Mesendoderm (in vitro differentiated cells): Measurements from ENCODE around the gene CCDC28B.

Experiments used
- DNase-seq: peaks from one replicate; pipeline ENCODE4 v3.0.0; 2013
- H2AK5ac ChIP-seq: 2 replicates; pipeline ENCODE4 v1.6.1; 2013; ENCODE audit warnings: low read length, inconsistent platforms
- H2BK120ac ChIP-seq: 2 replicates; pipeline ENCODE4 v1.6.1; 2013; ENCODE audit warnings: low read depth, mild to moderate bottlenecking, low read length, moderate library complexity, mixed read lengths
- H2BK15ac ChIP-seq: replicated peaks from 2 replicates; pipeline ENCODE4 v1.6.1; 2013; ENCODE audit warnings: low read depth, mild to moderate bottlenecking, moderate library complexity
- H2BK5ac ChIP-seq: 2 replicates; pipeline ENCODE4 v1.6.1; 2013; ENCODE audit warnings: low read length, inconsistent platforms
- H3K18ac ChIP-seq: 2 replicates; pipeline ENCODE4 v1.6.1; 2013; ENCODE audit warnings: mild to moderate bottlenecking, low read length, mixed read lengths
- H3K23ac ChIP-seq: one replicate; pipeline ENCODE4 v1.6.1; 2013; ENCODE audit warnings: low read length
- H3K27ac ChIP-seq: 2 replicates; pipeline ENCODE4 v1.5.1; 2013; ENCODE audit warnings: low read depth, mild to moderate bottlenecking, inconsistent platforms, low read length, moderate library complexity
- H3K27me3 ChIP-seq: 2 replicates; pipeline ENCODE4 v1.6.1; 2013; ENCODE audit warnings: low read length, control low read depth, mild to moderate bottlenecking, inconsistent platforms; ENCODE audit not compliant: insufficient read depth, poor library complexity
- H3K36me3 ChIP-seq: 2 replicates; pipeline ENCODE4 v1.6.1; 2013; ENCODE audit warnings: low read length, inconsistent platforms; ENCODE audit not compliant: control insufficient read depth, insufficient read depth
- H3K4ac ChIP-seq: one replicate; pipeline ENCODE4 v1.6.1; 2013; ENCODE audit warnings: low read depth, mild to moderate bottlenecking, low read length, moderate library complexity
- H3K4me1 ChIP-seq: 2 replicates; pipeline ENCODE4 v1.6.1; 2013; ENCODE audit warnings: low read depth, low read length, inconsistent platforms; ENCODE audit not compliant: control insufficient read depth
- H3K4me2 ChIP-seq: 2 replicates; pipeline ENCODE4 v1.6.1; 2013; ENCODE audit warnings: low read length
- H3K4me3 ChIP-seq: 2 replicates; pipeline ENCODE4 v1.5.1; 2013; ENCODE audit warnings: mild to moderate bottlenecking, low read length
- H3K56ac ChIP-seq: one replicate; pipeline ENCODE4 v1.6.1; 2013; ENCODE audit warnings: low read length
- H3K79me1 ChIP-seq: 2 replicates; pipeline ENCODE4 v1.6.1; 2013; ENCODE audit warnings: low read length, inconsistent platforms
- H3K79me2 ChIP-seq: 2 replicates; pipeline ENCODE4 v1.6.1; 2013; ENCODE audit warnings: mild to moderate bottlenecking, low read length; ENCODE audit not compliant: control insufficient read depth, insufficient read depth
- H3K9ac ChIP-seq: 2 replicates; pipeline ENCODE4 v1.6.1; 2013; ENCODE audit warnings: low read length, inconsistent platforms
- H4K5ac ChIP-seq: one replicate; pipeline ENCODE4 v1.6.1; 2013; ENCODE audit warnings: low read length
- H4K8ac ChIP-seq: one replicate; pipeline ENCODE4 v1.6.1; 2013; ENCODE audit warnings: low read depth, mild to moderate bottlenecking, control low read depth, low read length, moderate library complexity
- WGBS: extraction: QIAGEN DNeasy Blood & Tissue Kit; methylation state at CpG from one replicate; pipeline ENCODE4 v1.1.7; 2013; ENCODE audit warnings: low lambda C conversion rate, missing lambda C conversion rate; ENCODE audit not compliant: insufficient coverage; ENCODE audit errors: extremely low coverage; 5-methylcytosine and 5-hydroxymethylcytosine counted together

The CCDC28B gene

DNA sequence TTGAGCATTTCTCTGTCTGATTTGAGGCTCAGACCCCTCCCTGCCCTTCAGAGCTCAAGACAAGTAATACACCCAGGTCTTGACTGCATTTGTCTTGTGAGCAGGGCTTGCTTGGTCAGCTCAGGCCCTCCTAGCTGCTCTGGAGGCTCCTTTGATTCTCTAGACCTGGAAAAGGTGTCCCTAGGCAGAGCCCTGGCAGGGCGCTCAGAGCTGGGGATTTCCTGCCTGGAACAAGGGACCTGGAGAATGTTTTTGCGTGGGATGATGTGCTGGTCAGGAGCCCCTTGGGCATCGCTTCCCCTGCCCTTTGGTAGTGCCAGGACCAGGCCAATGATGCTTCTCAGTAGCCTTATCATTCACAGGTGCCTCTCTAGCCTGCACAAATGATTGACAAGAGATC is 4.9 kb upstream of the CCDC28B start:
- Histone ChIP-seq H2BK120ac (no peak overlapping the region), H3K4ac (no peak overlapping the region), H3K18ac (no peak overlapping the region), H2AK5ac (no peak overlapping the region), H3K4me1 (peaks cover 4% of the 10 kb centered on the region), H3K27me3 (no peaks in the 10 kb centered on the region), H3K36me3 (peaks cover 40% of the 10 kb centered on the region), H3K4me2 (no peak overlapping the region), H4K5ac (no peak overlapping the region), H4K8ac (no peak overlapping the region), H3K56ac (no peak overlapping the region), H3K79me1 (no peaks in the 10 kb centered on the region), H3K9ac (no peak overlapping the region), H3K79me2 (no peaks in the 10 kb centered on the region), H2BK5ac (no peak overlapping the region), H3K4me3 (no peak overlapping the region), H3K23ac (no peak overlapping the region), H2BK15ac (no peak overlapping the region), H3K27ac (no peak overlapping the region)
- no CpG with 5 or more reads among the region's 3 CpGs for WGBS
- no peak for DNase-seq

DNA sequence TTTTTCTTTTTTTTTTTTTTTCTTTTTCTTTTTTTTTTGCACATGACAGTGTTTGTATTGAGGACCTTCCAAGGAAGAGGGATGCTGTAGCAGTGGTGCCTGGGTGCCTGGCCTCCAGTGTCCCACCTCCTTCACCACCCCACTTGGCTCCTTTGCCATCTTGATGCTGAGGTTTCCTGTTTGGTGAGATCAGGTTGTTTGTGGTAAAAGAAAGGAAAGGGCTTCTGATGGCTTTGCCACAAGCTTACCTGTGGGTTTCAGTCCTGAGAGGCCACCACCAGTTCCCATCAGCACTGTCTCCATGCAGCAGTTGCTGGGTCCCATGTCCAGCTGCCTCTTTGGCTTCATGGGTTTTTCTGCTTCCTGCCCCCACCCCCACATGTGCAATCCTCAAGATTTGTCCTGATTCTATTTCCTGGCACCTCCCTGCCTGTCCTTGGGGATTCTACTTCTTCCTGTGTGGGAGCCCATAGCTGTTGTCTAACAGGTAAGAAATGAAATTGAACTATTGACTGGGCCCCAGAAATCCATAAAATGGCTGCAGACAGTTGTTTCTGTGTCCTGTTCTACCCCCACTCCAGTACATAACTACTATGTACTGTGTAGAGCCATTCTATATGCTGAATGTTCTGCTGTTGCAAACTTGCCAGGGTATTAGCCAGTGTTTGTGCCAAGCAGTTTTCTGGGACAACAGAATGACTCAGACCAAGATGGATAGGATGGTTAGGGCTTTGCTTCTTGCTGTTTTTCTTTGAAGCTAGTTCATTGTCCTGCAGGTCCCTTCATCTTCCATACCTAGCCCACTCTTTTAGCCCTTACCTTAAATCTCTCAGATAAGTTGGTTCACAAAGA is 4.2 kb upstream of the CCDC28B start:
- no peak overlapping the region for H3K23ac ChIP-seq
- no peak overlapping the region for H3K9ac ChIP-seq
- H3K27me3 ChIP-seq, result no peaks in the 10 kb centered on the region
- no peak overlapping the region for H3K4me2 ChIP-seq
- H2BK15ac ChIP-seq, result no peak overlapping the region
- H3K56ac ChIP-seq, result no peak overlapping the region
- no peaks in the 10 kb centered on the region for H3K79me2 ChIP-seq
- H4K5ac ChIP-seq, result no peak overlapping the region
- no peak overlapping the region for H2BK5ac ChIP-seq
- H4K8ac ChIP-seq, result no peak overlapping the region
- no peak overlapping the region for H3K4me3 ChIP-seq
- no peak overlapping the region for H2AK5ac ChIP-seq
- no peaks in the 10 kb centered on the region for H3K79me1 ChIP-seq
- H3K36me3 ChIP-seq, result peaks cover 37% of the 10 kb centered on the region
- H3K4me1 ChIP-seq, result peaks cover 4% of the 10 kb centered on the region
- DNase-seq, result no peak
- H2BK120ac ChIP-seq, result no peak overlapping the region
- no peak overlapping the region for H3K27ac ChIP-seq
- H3K18ac ChIP-seq, result no peak overlapping the region
- no peak overlapping the region for H3K4ac ChIP-seq

DNA sequence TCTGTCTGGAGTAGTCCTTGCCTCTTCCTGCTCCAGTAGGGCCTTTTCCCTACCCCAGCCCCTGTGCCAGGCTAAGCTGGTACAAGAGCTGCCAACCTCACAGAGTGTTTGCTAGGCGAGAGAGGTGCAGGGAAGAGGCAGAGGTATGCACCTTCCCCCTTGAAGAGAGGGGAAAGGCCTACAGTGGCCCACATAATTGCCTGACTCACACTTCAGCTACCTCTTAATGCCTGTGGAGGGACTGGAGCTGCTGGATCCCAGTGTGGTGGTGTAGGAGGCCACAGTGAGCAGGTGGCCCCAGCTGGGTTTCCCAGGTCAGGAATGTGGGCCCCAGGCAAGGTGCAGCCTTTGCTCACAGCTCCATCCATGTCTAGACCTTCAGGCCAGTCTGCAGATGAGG is 3.3 kb upstream of the CCDC28B start:
- no peak overlapping the region for H3K4ac ChIP-seq
- WGBS, result no CpG with 5 or more reads among the region's 1 CpG
- no peak overlapping the region for H4K5ac ChIP-seq
- peaks cover 29% of the 10 kb centered on the region for H3K36me3 ChIP-seq
- H3K79me1 ChIP-seq, result no peaks in the 10 kb centered on the region
- H3K18ac ChIP-seq, result no peak overlapping the region
- H4K8ac ChIP-seq, result no peak overlapping the region
- no peak for DNase-seq
- H3K4me3 ChIP-seq, result no peak overlapping the region
- H2BK5ac ChIP-seq, result no peak overlapping the region
- no peak overlapping the region for H3K4me2 ChIP-seq
- H2AK5ac ChIP-seq, result no peak overlapping the region
- H3K23ac ChIP-seq, result no peak overlapping the region
- H2BK15ac ChIP-seq, result no peak overlapping the region
- H3K9ac ChIP-seq, result no peak overlapping the region
- H3K27me3 ChIP-seq, result no peaks in the 10 kb centered on the region
- H3K4me1 ChIP-seq, result peaks cover 7% of the 10 kb centered on the region
- no peak overlapping the region for H3K56ac ChIP-seq
- H3K27ac ChIP-seq, result no peak overlapping the region
- H3K79me2 ChIP-seq, result no peaks in the 10 kb centered on the region
- H2BK120ac ChIP-seq, result no peak overlapping the region

DNA sequence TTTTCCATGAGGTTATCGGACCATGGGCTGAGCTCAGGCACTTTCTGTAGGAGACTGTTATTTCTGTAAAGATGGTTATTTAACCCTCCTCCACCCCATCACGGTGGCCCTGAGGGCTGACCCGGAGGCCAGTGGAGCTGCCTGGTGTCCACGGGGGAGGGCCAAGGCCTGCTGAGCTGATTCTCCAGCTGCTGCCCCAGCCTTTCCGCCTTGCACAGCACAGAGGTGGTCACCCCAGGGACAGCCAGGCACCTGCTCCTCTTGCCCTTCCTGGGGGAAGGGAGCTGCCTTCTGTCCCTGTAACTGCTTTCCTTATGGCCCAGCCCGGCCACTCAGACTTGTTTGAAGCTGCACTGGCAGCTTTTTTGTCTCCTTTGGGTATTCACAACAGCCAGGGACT is 2.6 kb upstream of the CCDC28B start:
- no peak overlapping the region for H3K23ac ChIP-seq
- DNase-seq, result no peak
- no CpG with 5 or more reads among the region's 6 CpGs for WGBS
- no peak overlapping the region for H3K9ac ChIP-seq
- H3K4me2 ChIP-seq, result no peak overlapping the region
- H3K79me2 ChIP-seq, result no peaks in the 10 kb centered on the region
- H2AK5ac ChIP-seq, result no peak overlapping the region
- no peak overlapping the region for H3K4me3 ChIP-seq
- no peaks in the 10 kb centered on the region for H3K79me1 ChIP-seq
- no peak overlapping the region for H3K27ac ChIP-seq
- peaks cover 7% of the 10 kb centered on the region for H3K4me1 ChIP-seq
- H2BK15ac ChIP-seq, result no peak overlapping the region
- no peak overlapping the region for H4K5ac ChIP-seq
- H4K8ac ChIP-seq, result no peak overlapping the region
- H3K18ac ChIP-seq, result no peak overlapping the region
- no peak overlapping the region for H2BK120ac ChIP-seq
- no peak overlapping the region for H3K4ac ChIP-seq
- no peak overlapping the region for H3K56ac ChIP-seq
- H3K36me3 ChIP-seq, result peaks cover 27% of the 10 kb centered on the region
- no peaks in the 10 kb centered on the region for H3K27me3 ChIP-seq
- no peak overlapping the region for H2BK5ac ChIP-seq

DNA sequence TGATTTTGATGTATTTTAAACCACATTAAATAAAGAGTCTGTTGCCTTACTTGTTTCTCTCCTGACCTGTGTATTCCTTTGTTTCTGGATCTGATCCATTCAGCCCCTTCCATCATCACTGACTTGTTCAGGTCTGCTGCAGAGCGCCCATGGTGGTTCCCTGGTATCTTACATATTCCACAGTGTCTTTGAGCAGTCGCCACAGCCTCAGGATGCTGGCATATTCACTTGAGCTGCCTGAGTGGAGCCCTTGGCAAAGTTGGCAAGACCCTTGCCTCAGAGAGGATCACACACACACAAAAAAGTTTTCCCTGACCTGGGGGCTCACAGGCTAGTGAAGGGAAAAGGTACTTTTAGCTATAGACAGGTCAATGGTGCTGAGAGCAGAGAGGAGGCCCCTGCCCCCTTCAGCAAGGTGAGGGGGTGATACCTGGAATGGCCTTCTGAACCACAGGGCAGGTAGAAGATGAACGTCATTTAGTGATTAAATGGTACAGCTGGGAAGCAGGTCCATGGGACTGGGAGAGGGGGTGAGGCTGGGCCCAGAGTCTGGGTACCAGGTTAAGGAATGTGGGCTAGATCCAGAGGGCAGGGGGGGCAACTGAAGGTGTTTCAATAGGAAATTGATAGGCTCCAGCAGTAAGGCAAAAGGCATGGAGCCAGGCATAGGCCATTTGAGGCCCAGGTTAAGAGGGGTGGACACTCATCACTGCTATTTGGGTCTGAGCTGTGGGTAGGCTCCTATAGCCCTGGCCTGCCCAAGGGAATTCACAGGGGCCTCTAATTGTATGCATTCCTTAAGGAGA is 2.0 kb upstream of the CCDC28B start:
- H3K18ac ChIP-seq, result no peak overlapping the region
- no peak overlapping the region for H4K8ac ChIP-seq
- no peak overlapping the region for H3K27ac ChIP-seq
- no peaks in the 10 kb centered on the region for H3K27me3 ChIP-seq
- no peak overlapping the region for H3K56ac ChIP-seq
- H2BK120ac ChIP-seq, result no peak overlapping the region
- H4K5ac ChIP-seq, result no peak overlapping the region
- no CpG with 5 or more reads among the region's 3 CpGs for WGBS
- H3K23ac ChIP-seq, result no peak overlapping the region
- no peak overlapping the region for H2BK5ac ChIP-seq
- no peak for DNase-seq
- H3K79me2 ChIP-seq, result no peaks in the 10 kb centered on the region
- H3K36me3 ChIP-seq, result peaks cover 23% of the 10 kb centered on the region
- no peak overlapping the region for H3K9ac ChIP-seq
- no peak overlapping the region for H2AK5ac ChIP-seq
- no peak overlapping the region for H2BK15ac ChIP-seq
- no peaks in the 10 kb centered on the region for H3K79me1 ChIP-seq
- no peak overlapping the region for H3K4ac ChIP-seq
- no peak overlapping the region for H3K4me2 ChIP-seq
- H3K4me1 ChIP-seq, result peaks cover 7% of the 10 kb centered on the region
- H3K4me3 ChIP-seq, result no peak overlapping the region
